HepG2 (cell line): ENCODE data around the gene CDK5RAP2. TPM values are rescaled to one million over a fixed set of nuclear protein-coding genes. Genes with fewer than 3 reads are reported as not detected.

Experiments used
- ESRRA ChIP-seq: sonication (generic); formaldehyde crosslinking; IDR thresholded peaks from 2 replicates; pipeline ENCODE4 v1.5.1; 2020; ENCODE audit warnings: mild to moderate bottlenecking, low read depth, missing genetic modification reagents
- HNRNPH1 ChIP-seq: fragments of 200-400 bp; formaldehyde crosslinking; optimal IDR thresholded peaks from 2 replicates; pipeline ENCODE3; 2017; ENCODE audit warnings: mild to moderate bottlenecking, low read depth, low read length
- HNRNPK ChIP-seq: fragments of 200-400 bp; formaldehyde crosslinking; IDR thresholded peaks from 2 replicates; pipeline ENCODE4 v1.6.1; 2018; ENCODE audit warnings: low read length, low read depth, moderate library complexity, mild to moderate bottlenecking; ENCODE audit not compliant: poor library complexity, severe bottlenecking
- HOXA3 ChIP-seq: sonication (generic); formaldehyde crosslinking; IDR thresholded peaks from 2 replicates; pipeline ENCODE4 v1.5.0; 2020; ENCODE audit warnings: missing genetic modification reagents
- MAFK ChIP-seq, 2 experiments: IDR thresholded peaks in 1 of 2; conservative IDR thresholded peaks in 1 of 2; 2 replicates each; pipeline ENCODE4 v1.6.1; 2011; ENCODE audit warnings: improper control_type of control experiment in 2 of 2, low read length in 2 of 2
- MLX ChIP-seq: IDR thresholded peaks from 2 replicates; pipeline ENCODE4 v1.6.1; 2016
- NAIF1 ChIP-seq: sonication (generic); formaldehyde crosslinking; IDR thresholded peaks from 2 replicates; pipeline ENCODE4 v1.5.0; 2020; ENCODE audit warnings: mild to moderate bottlenecking, missing genetic modification reagents, borderline replicate concordance
- PLSCR1 ChIP-seq: sonication (generic); formaldehyde crosslinking; IDR thresholded peaks from 2 replicates; pipeline ENCODE4 v1.5.0; 2020; ENCODE audit warnings: missing genetic modification reagents, mild to moderate bottlenecking, borderline replicate concordance
- SIN3A ChIP-seq: IDR thresholded peaks from 2 replicates; pipeline ENCODE4 v1.6.1; 2011; ENCODE audit warnings: low read depth, mild to moderate bottlenecking, control low read depth, low read length, borderline replicate concordance
- TIGD3 ChIP-seq: sonication (generic); formaldehyde crosslinking; IDR thresholded peaks from 2 replicates; pipeline ENCODE4 v1.5.1; 2020; ENCODE audit warnings: mild to moderate bottlenecking, missing genetic modification reagents, borderline replicate concordance
- ZNF275 ChIP-seq: sonication (generic); formaldehyde crosslinking; IDR thresholded peaks from 2 replicates; pipeline ENCODE4 v1.8.0; 2022; ENCODE audit warnings: missing genetic modification reagents, mild to moderate bottlenecking, inconsistent platforms, borderline replicate concordance
- ZNF549 ChIP-seq: sonication (generic); formaldehyde crosslinking; IDR thresholded peaks from 2 replicates; pipeline ENCODE4 v1.5.0; 2020; ENCODE audit warnings: missing genetic modification reagents
- ZNF598 ChIP-seq: sonication (generic); formaldehyde crosslinking; IDR thresholded peaks from 2 replicates; pipeline ENCODE4 v1.5.1; 2020; ENCODE audit warnings: mild to moderate bottlenecking, missing genetic modification reagents, borderline replicate concordance
- ZNF609 ChIP-seq: sonication (generic); formaldehyde crosslinking; IDR thresholded peaks from 2 replicates; pipeline ENCODE4 v1.4.0; 2020; ENCODE audit warnings: mild to moderate bottlenecking, missing genetic modification reagents, borderline replicate concordance
- ZNF788 ChIP-seq: sonication (generic); formaldehyde crosslinking; IDR thresholded peaks from 2 replicates; pipeline ENCODE4 v1.5.0; 2020; ENCODE audit warnings: mild to moderate bottlenecking, missing genetic modification reagents, borderline replicate concordance
- polyA plus RNA-seq, 8 experiments: library from polyadenylated mRNA; depleted of rRNA in 3 of 8; stranded (reverse) in 7 of 8; unstranded in 1 of 8; fragments of >200 nt; fragmentation: Illumina TruSeq in 4 of 8; extraction: Trizol in 4 of 8; gene quantifications; 2 replicates each; pipeline versions ENCODE4 v1.2.1 to v1.2.3, GENCODE V29; 2011 to 2016; ENCODE audit warnings: low read depth in 4 of 8, missing spikeins in 1 of 8, mixed read lengths in 1 of 8; ENCODE audit not compliant: insufficient read depth in 1 of 8
- total RNA-seq, 5 experiments: library from RNA; depleted of rRNA; stranded (reverse); fragments of >200 nt; fragmentation: Illumina TruSeq; extraction: Trizol; gene quantifications; 2 replicates each; pipeline ENCODE4 v1.2.3, GENCODE V29; 2016; ENCODE audit warnings: low read depth in 1 of 5
- TF ChIP-seq, protein P1 (sequence below): sonication (generic); formaldehyde crosslinking; IDR thresholded peaks from 2 replicates; pipeline ENCODE4 v1.8.0; 2022; ENCODE audit warnings: low read depth, missing genetic modification reagents
- TF ChIP-seq, protein P2 (sequence below): sonication (generic); formaldehyde crosslinking; IDR thresholded peaks from 2 replicates; pipeline ENCODE4 v1.4.0; 2020; ENCODE audit warnings: low read depth, mild to moderate bottlenecking, missing genetic modification reagents

Gene CDK5RAP2
- total and polyA plus RNA-seq, 2 of the 13 experiments (the other 11 are each of a cell fraction or from before 2014, with no cell fraction given) = 31.8 to 42.2 TPM

GRCh38 chr9:120538339-120538738 is 41.6 kb downstream of the CDK5RAP2 start (continued):
- peak; percentile 94 for TF ChIP-seq MLX (CRISPR knock-in tag)
- no peak for TF ChIP-seq ZNF609
- no peak for TF ChIP-seq SIN3A
- no peak for TF ChIP-seq MAFK (conservative IDR thresholded peaks at IDR 0.05 in 1 of 2, IDR thresholded peaks at IDR 0.05 in 1 of 2; ENCODE audit: low read length in 2 of 2)
- TF ChIP-seq, protein P1, sequence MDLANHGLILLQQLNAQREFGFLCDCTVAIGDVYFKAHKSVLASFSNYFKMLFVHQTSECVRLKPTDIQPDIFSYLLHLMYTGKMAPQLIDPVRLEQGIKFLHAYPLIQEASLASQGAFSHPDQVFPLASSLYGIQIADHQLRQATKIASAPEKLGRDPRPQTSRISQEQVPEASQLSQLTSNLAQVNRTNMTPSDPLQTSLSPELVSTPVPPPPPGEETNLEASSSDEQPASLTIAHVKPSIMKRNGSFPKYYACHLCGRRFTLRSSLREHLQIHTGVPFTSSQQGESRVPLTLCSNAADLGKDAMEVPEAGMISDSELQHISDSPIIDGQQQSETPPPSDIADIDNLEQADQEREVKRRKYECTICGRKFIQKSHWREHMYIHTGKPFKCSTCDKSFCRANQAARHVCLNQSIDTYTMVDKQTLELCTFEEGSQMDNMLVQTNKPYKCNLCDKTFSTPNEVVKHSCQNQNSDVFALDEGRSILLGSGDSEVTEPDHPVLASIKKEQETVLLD (CRISPR knock-in tag) = no peak
- no peak for TF ChIP-seq ZNF788
- peak; percentile 67 for TF ChIP-seq HOXA3 (CRISPR knock-in tag)
- TF ChIP-seq HNRNPK = no peak
- no peak for TF ChIP-seq PLSCR1 (CRISPR knock-in tag)
- TF ChIP-seq ESRRA (CRISPR knock-in tag) = peak; percentile 62; the same call in 1 of the 2 replicates
- TF ChIP-seq HNRNPH1 = no peak
- TF ChIP-seq, protein P2, sequence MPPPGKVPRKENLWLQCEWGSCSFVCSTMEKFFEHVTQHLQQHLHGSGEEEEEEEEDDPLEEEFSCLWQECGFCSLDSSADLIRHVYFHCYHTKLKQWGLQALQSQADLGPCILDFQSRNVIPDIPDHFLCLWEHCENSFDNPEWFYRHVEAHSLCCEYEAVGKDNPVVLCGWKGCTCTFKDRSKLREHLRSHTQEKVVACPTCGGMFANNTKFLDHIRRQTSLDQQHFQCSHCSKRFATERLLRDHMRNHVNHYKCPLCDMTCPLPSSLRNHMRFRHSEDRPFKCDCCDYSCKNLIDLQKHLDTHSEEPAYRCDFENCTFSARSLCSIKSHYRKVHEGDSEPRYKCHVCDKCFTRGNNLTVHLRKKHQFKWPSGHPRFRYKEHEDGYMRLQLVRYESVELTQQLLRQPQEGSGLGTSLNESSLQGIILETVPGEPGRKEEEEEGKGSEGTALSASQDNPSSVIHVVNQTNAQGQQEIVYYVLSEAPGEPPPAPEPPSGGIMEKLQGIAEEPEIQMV (CRISPR knock-in tag) = no peak
- TF ChIP-seq TIGD3 (CRISPR knock-in tag) = no peak
- TF ChIP-seq NAIF1 = no peak
- no peak for TF ChIP-seq ZNF598 (CRISPR knock-in tag)
- TF ChIP-seq ZNF275 (CRISPR knock-in tag) = no peak
- TF ChIP-seq ZNF549 (CRISPR knock-in tag) = no peak
